ENCODE data around the gene PHC2.

The PHC2 gene

GRCh38 chr1:33349778-33350610, 80.9 kb downstream of the PHC2 start:
- TF ChIP-seq CTCF (IDR thresholded peaks at IDR 0.05; ENCODE audit: insufficient read depth, low read depth, low read length, missing control alignments), result no peak
- H3K4me3 ChIP-seq (ENCODE audit: low read length), result peak overlapping the region; percentile 67

GRCh38 chr1:33349081-33349759, 81.7 kb downstream of the PHC2 start:
- DNase-seq (ENCODE audit: low read depth), result no peak
- no peak for TF ChIP-seq CTCF (IDR thresholded peaks at IDR 0.05; ENCODE audit: insufficient read depth, low read depth, low read length, missing control alignments)
- peak overlapping the region; percentile 73 for H3K4me3 ChIP-seq (ENCODE audit: low read length)

More at GRCh38 chr1:33349778-33350610, 80.9 kb downstream of the PHC2 start:
- DNase-seq (ENCODE audit: low read depth), result peak; percentile 80

- TF ChIP-seq CTCF (IDR thresholded peaks at IDR 0.05; ENCODE audit: insufficient read depth, low read depth, low read length, missing control alignments), result no peak
- DNase-seq (ENCODE audit: low read depth), result no peak
- H3K4me3 ChIP-seq (ENCODE audit: low read length), result peak overlapping the region; percentile 73
Observed at GRCh38 chr1:33348676-33349080, 82.2 kb downstream of the PHC2 start.

DNA sequence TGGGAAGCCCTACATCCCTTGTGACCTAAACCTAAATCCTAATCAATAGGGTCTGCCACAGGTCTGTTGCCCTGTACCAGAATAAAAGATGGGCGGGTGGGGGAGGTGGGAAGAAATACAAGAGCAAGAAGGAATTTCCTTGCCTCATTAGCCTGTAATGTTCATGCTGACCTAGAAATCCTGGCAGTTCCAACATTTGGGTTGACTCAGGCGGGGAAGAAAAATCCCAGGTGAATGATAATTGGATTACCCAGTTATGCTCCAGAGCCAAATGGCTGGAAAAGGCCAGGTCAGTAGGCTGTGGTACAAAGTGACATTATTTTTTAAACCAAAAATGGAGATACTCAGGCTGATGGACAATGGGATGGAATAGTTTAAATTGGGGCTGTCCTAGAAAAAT, 82.7 kb downstream of the PHC2 start:
- no peak for TF ChIP-seq CTCF (IDR thresholded peaks at IDR 0.05; ENCODE audit: insufficient read depth, low read depth, low read length, missing control alignments)
- peak; percentile 44 for DNase-seq (ENCODE audit: low read depth)

DNA sequence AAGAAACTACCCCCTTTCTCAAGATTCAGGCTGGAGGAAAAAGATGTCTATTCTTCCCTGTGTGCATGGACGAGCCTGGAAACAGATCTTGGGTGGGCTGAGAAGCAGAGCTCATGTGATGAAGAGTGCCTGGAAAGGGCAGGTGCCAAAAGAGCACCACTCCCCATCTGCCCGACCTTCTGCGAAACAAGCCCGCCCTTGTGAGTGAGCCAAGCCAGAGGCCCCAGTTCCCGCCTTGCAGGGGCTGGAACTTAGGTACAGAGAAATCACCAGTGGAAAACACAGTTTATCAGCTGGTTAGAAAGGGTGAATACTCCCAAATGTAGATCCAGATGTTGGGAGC, 83.3 kb downstream of the PHC2 start:
- peak; percentile 35 for DNase-seq (ENCODE audit: low read depth)
- H3K4me3 ChIP-seq (ENCODE audit: low read length), result peak overlapping the region; percentile 73
- no peak for TF ChIP-seq CTCF (IDR thresholded peaks at IDR 0.05; ENCODE audit: insufficient read depth, low read depth, low read length, missing control alignments)

More for the DNA sequence above, 82.7 kb downstream of the PHC2 start:
- H3K4me3 ChIP-seq (ENCODE audit: low read length), result peak overlapping the region; percentile 73

GRCh38 chr1:33346927-33347649, 83.8 kb downstream of the PHC2 start:
- peak overlapping the region; percentile 73 for H3K4me3 ChIP-seq (ENCODE audit: low read length)
- no peak for TF ChIP-seq CTCF (IDR thresholded peaks at IDR 0.05; ENCODE audit: insufficient read depth, low read depth, low read length, missing control alignments)
- peak; percentile 81 for DNase-seq (ENCODE audit: low read depth)

Measured in epithelial cell of esophagus (primary cell).